WI38 (cell line): ENCODE data around the gene C5AR2.

Source experiments
- H3K4me3 ChIP-seq: 2 replicates; pipeline ENCODE4 v1.5.1; 2011; ENCODE audit warnings: low read depth, mild to moderate bottlenecking, control low read depth, low read length
- TF ChIP-seq, protein P1 (sequence below): IDR thresholded peaks from 2 replicates; pipeline ENCODE4 v1.5.1; 2012; ENCODE audit warnings: low read depth, mild to moderate bottlenecking, control low read depth, low read length

Gene C5AR2

DNA sequence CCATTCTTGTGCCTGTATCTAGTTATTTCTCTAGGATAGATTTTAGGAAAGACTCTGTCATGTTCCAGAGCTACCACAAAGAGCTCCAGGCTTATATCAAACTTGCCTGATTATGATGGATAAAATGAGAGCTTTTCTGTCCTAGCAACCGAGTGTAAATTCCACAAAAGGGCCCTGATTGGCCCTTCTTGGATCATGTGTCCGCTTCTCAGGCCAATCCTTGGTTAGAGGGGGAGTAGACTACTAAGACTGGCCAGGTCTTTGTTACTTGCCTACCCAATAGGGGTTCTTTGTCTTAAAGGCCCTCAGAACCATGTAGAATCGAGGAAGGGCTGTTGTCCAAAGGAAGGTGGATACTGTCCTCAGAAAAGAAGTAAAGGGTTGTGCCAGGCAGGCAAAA lies 19.6 kb downstream of the C5AR2 start:
- H3K4me3 ChIP-seq: no peak overlapping the region
- TF ChIP-seq, protein P1, sequence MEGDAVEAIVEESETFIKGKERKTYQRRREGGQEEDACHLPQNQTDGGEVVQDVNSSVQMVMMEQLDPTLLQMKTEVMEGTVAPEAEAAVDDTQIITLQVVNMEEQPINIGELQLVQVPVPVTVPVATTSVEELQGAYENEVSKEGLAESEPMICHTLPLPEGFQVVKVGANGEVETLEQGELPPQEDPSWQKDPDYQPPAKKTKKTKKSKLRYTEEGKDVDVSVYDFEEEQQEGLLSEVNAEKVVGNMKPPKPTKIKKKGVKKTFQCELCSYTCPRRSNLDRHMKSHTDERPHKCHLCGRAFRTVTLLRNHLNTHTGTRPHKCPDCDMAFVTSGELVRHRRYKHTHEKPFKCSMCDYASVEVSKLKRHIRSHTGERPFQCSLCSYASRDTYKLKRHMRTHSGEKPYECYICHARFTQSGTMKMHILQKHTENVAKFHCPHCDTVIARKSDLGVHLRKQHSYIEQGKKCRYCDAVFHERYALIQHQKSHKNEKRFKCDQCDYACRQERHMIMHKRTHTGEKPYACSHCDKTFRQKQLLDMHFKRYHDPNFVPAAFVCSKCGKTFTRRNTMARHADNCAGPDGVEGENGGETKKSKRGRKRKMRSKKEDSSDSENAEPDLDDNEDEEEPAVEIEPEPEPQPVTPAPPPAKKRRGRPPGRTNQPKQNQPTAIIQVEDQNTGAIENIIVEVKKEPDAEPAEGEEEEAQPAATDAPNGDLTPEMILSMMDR: no peak

DNA sequence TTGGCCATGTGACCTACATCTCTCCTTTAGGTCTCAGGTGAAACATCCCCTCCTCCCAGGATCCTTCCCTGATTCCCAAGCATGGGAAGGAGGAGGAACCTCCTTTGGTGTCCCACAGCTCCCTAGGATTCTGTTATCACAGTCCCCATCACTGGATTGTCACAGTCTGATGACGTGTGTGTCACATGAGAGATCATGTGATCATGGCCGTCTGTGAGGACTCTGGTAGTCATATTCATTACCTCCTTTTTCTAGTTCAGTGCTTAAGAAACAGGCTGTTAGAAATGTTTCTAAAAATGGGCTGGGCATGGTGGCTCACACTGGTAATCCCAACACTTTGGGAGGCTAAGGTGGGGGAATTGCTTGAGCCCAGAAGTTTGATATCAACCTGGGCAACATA lies 20.1 kb downstream of the C5AR2 start:
- TF ChIP-seq, protein P1: no peak
- H3K4me3 ChIP-seq: no peak overlapping the region

DNA sequence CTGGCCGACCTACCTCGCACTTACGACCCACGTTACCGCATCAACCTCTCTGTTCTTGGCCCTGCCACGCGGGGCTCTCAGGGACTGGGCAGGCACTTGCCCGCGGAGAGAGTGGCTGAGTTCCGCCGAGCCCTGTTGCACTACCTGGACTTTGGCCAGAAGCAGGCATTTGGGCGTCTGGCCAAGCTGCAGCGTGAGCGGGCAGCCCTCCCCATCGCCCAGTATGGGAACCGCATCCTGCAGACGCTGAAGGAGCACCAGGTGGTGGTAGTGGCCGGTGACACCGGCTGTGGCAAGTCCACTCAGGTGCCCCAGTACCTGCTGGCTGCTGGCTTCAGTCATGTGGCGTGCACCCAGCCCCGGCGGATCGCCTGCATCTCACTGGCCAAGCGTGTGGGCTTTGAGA lies 21.3 kb downstream of the C5AR2 start:
- TF ChIP-seq, protein P1: no peak
- H3K4me3 ChIP-seq: no peak overlapping the region

DNA sequence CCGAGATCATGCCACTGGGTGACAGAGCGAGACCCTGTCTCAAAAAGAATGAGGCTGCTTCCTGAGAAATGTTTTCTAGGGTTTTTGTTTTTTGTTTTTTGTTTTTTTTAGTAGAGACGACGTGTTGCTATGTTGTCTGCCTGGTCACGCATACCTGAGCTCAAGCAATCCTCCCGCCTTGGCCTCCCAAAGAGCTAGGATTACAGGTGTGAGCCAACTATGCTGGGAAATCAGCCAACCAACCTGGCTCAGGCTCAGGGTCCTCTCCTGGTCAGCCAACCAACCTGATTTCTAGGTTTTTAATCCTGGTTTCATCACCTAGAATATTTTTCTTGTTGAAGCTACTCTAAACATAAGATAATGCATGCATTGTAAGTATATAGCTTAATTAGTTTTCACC lies 24.9 kb downstream of the C5AR2 start:
- no peak overlapping the region for H3K4me3 ChIP-seq
- TF ChIP-seq, protein P1: no peak

GRCh38 chr19:47357788-47358680 lies 26.1 kb downstream of the C5AR2 start:
- TF ChIP-seq, protein P1: no peak
- H3K4me3 ChIP-seq: no peak overlapping the region

DNA sequence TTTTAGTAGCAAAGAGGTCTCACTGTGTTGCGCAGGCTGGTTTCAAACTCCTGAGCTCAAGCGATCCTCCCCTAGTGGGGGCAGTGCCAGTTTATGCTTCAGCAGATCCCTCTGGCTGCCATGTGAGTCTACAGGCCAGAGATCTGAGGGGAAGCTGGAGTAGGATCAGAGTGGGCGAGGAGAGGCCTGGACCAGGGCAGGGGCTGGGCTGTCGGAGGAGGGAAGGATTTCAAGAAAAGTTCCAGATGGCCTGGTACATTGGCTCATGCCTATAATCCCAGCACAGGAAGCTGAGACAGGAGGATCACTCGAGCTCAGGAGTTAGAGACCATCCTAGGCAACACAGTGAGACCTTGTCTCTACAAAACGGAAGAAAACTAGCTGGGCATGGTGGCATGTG lies 27.0 kb downstream of the C5AR2 start:
- TF ChIP-seq, protein P1: no peak
- H3K4me3 ChIP-seq: no peak overlapping the region

GRCh38 chr19:47362321-47362720 lies 30.3 kb downstream of the C5AR2 start:
- TF ChIP-seq, protein P1: no peak
- no peak overlapping the region for H3K4me3 ChIP-seq
